Activated CD8-positive, alpha-beta T cell treated with anti-CD3 and anti-CD28 coated beads, Interleukin-2, amount 10 ng/mL, durations not matched to agents 7 days and 5 days (primary cell): ENCODE data around the gene UFD1. TPM values are rescaled to one million over a fixed set of nuclear protein-coding genes. Genes with fewer than 3 reads are reported as not detected.

Experiments
- ATAC-seq: fragments of 150-1000 bp; cut with Tn5 transposase; one replicate; pipeline ENCODE4 v1.10.0; 2021; ENCODE audit warnings: moderate library complexity
- CTCF ChIA-PET: fragments of 350-600 bp; sonication (Branson Sonifier 250); formaldehyde crosslinking; loops from one replicate; lab custom pipeline; 2021; ENCODE audit warnings: antibody characterized with exemption; lab: Charles Lee
- POLR2A ChIA-PET: fragments of 350-600 bp; sonication (Branson Sonifier 250); formaldehyde crosslinking; loops from one replicate; lab custom pipeline; 2021; ENCODE audit warnings: antibody characterized with exemption; lab: Charles Lee
- DNase-seq: peaks from one replicate; pipeline ENCODE4 v3.0.0-alpha.2; 2020
- H3K27ac Mint-ChIP-seq: one replicate; pipeline ENCODE4 v1.8.0; 2021; ENCODE audit warnings: mild to moderate bottlenecking, mixed read lengths
- H3K27me3 Mint-ChIP-seq: one replicate; pipeline ENCODE4 v1.8.0; 2021; ENCODE audit warnings: low read depth, mixed read lengths
- H3K36me3 Mint-ChIP-seq: one replicate; pipeline ENCODE4 v1.8.0; 2021; ENCODE audit warnings: low read depth, mixed read lengths
- H3K4me1 Mint-ChIP-seq: one replicate; pipeline ENCODE4 v1.8.0; 2021; ENCODE audit warnings: low read depth, mixed read lengths
- H3K4me3 Mint-ChIP-seq: one replicate; pipeline ENCODE4 v1.8.0; 2021; ENCODE audit warnings: mild to moderate bottlenecking, mixed read lengths
- H3K9me3 Mint-ChIP-seq: one replicate; pipeline ENCODE4 v1.8.0; 2022; ENCODE audit warnings: mixed read lengths; ENCODE audit not compliant: insufficient read depth
- total RNA-seq, 2 experiments: library from RNA; stranded (reverse); gene quantifications; one replicate each; pipeline ENCODE4 v1.2.3, GENCODE V29; 2021

The UFD1 gene
- total RNA-seq, 2 experiments from 2014 or later, result 94.3 to 97.2 TPM

- peaks cover 28% of the 10 kb centered on the region for H3K27me3 Mint-ChIP-seq
- H3K4me3 Mint-ChIP-seq, result no peak overlapping the region
- H3K4me1 Mint-ChIP-seq, result peaks cover 16% of the 10 kb centered on the region
- ChIA-PET POLR2A (no interaction called here), CTCF (interaction anchor here (1.5 kb wide), 1 partner anchor 108 kb away, joined by 10 read pairs; no protein-coding TSS in a partner anchor)
- ATAC-seq (no peak), DNase-seq (no peak)
- peaks cover 18% of the 10 kb centered on the region for H3K36me3 Mint-ChIP-seq
- H3K9me3 Mint-ChIP-seq, result no peaks in the 10 kb centered on the region
- no peak overlapping the region for H3K27ac Mint-ChIP-seq
Measured at GRCh38 chr22:19522190-19522880, 43.3 kb upstream of the UFD1 start.

- Mint-ChIP-seq H3K27ac (no peak overlapping the region), H3K4me3 (no peak overlapping the region), H3K4me1 (peaks cover 16% of the 10 kb centered on the region), H3K9me3 (no peaks in the 10 kb centered on the region), H3K36me3 (peaks cover 24% of the 10 kb centered on the region), H3K27me3 (peaks cover 19% of the 10 kb centered on the region)
- ATAC-seq (no peak), DNase-seq (no peak)
- ChIA-PET POLR2A (no interaction called here), CTCF (interaction anchor here (1.5 kb wide), 1 partner anchor 109 kb away, joined by 10 read pairs; no protein-coding TSS in a partner anchor)
Measured at GRCh38 chr22:19520566-19521305, 41.7 kb upstream of the UFD1 start.

- H3K27me3 Mint-ChIP-seq, result peaks cover 16% of the 10 kb centered on the region
- peaks cover 16% of the 10 kb centered on the region for H3K4me1 Mint-ChIP-seq
- ATAC-seq (no peak), DNase-seq (no peak)
- CTCF ChIA-PET, result no interaction called here
- POLR2A ChIA-PET, result no interaction called here
- H3K27ac Mint-ChIP-seq, result no peak overlapping the region
- H3K9me3 Mint-ChIP-seq, result no peaks in the 10 kb centered on the region
- peaks cover 32% of the 10 kb centered on the region for H3K36me3 Mint-ChIP-seq
- H3K4me3 Mint-ChIP-seq, result no peak overlapping the region
Measured at GRCh38 chr22:19520007-19520406, 41.0 kb upstream of the UFD1 start.

- Mint-ChIP-seq H3K4me3 (no peak overlapping the region), H3K27me3 (peaks cover 11% of the 10 kb centered on the region), H3K9me3 (no peaks in the 10 kb centered on the region), H3K27ac (no peak overlapping the region), H3K4me1 (peaks cover 17% of the 10 kb centered on the region), H3K36me3 (peaks cover 37% of the 10 kb centered on the region)
- ATAC-seq, result no peak
- DNase-seq, result no peak
- ChIA-PET POLR2A (no interaction called here), CTCF (no interaction called here)
Measured at GRCh38 chr22:19519041-19519926, 40.3 kb upstream of the UFD1 start.

GRCh38 chr22:19518635-19519034 is 39.6 kb upstream of the UFD1 start:
- peaks cover 42% of the 10 kb centered on the region for H3K36me3 Mint-ChIP-seq
- POLR2A ChIA-PET, result no interaction called here
- no peak for ATAC-seq
- H3K4me3 Mint-ChIP-seq, result no peak overlapping the region
- peaks cover 7% of the 10 kb centered on the region for H3K27me3 Mint-ChIP-seq
- CTCF ChIA-PET, result no interaction called here
- no peaks in the 10 kb centered on the region for H3K9me3 Mint-ChIP-seq
- peaks cover 13% of the 10 kb centered on the region for H3K4me1 Mint-ChIP-seq
- no peak for DNase-seq
- H3K27ac Mint-ChIP-seq, result no peak overlapping the region

- peaks cover 4% of the 10 kb centered on the region for H3K27me3 Mint-ChIP-seq
- ChIA-PET POLR2A (interaction anchor here (1.3 kb wide), 1 partner anchor 12 kb away, joined by 4 read pairs; no protein-coding TSS in a partner anchor), CTCF (no interaction called here)
- no peak overlapping the region for H3K27ac Mint-ChIP-seq
- no peaks in the 10 kb centered on the region for H3K9me3 Mint-ChIP-seq
- no peak for DNase-seq
- ATAC-seq, result no peak
- H3K4me3 Mint-ChIP-seq, result no peak overlapping the region
- H3K36me3 Mint-ChIP-seq, result peaks cover 48% of the 10 kb centered on the region
- peaks cover 11% of the 10 kb centered on the region for H3K4me1 Mint-ChIP-seq
Measured at GRCh38 chr22:19517919-19518611, 39.1 kb upstream of the UFD1 start.

- DNase-seq, result no peak
- no peak overlapping the region for H3K27ac Mint-ChIP-seq
- ChIA-PET CTCF (no interaction called here), POLR2A (interaction anchor here (1.3 kb wide), 1 partner anchor 12 kb away, joined by 4 read pairs; no protein-coding TSS in a partner anchor)
- peaks cover 56% of the 10 kb centered on the region for H3K36me3 Mint-ChIP-seq
- ATAC-seq, result no peak
- H3K27me3 Mint-ChIP-seq, result no peaks in the 10 kb centered on the region
- no peaks in the 10 kb centered on the region for H3K9me3 Mint-ChIP-seq
- H3K4me1 Mint-ChIP-seq, result peaks cover 7% of the 10 kb centered on the region
- H3K4me3 Mint-ChIP-seq, result no peak overlapping the region
Measured at GRCh38 chr22:19517171-19517500, 38.1 kb upstream of the UFD1 start.

- H3K36me3 Mint-ChIP-seq, result peaks cover 56% of the 10 kb centered on the region
- POLR2A ChIA-PET, result interaction anchor here (0.6 to 1.3 kb wide), 2 partner anchors 13 to 83 kb away, joined by 3 to 4 read pairs; no protein-coding TSS in a partner anchor
Measured at GRCh38 chr22:19516378-19517170, 37.6 kb upstream of the UFD1 start.

GRCh38 chr22:19515654-19516377 is 36.8 kb upstream of the UFD1 start:
- no peaks in the 10 kb centered on the region for H3K9me3 Mint-ChIP-seq
- no peak for DNase-seq
- no peak for ATAC-seq
- H3K27ac Mint-ChIP-seq, result no peak overlapping the region
- peaks cover 61% of the 10 kb centered on the region for H3K36me3 Mint-ChIP-seq
- ChIA-PET POLR2A (interaction anchor here (0.6 kb wide), 1 partner anchor 82 kb away, joined by 3 read pairs; no protein-coding TSS in a partner anchor), CTCF (no interaction called here)
- peaks cover 7% of the 10 kb centered on the region for H3K4me1 Mint-ChIP-seq
- no peak overlapping the region for H3K4me3 Mint-ChIP-seq
- H3K27me3 Mint-ChIP-seq, result no peaks in the 10 kb centered on the region

More at GRCh38 chr22:19516378-19517170, 37.6 kb upstream of the UFD1 start:
- CTCF ChIA-PET, result no interaction called here
- peaks cover 7% of the 10 kb centered on the region for H3K4me1 Mint-ChIP-seq
- DNase-seq, result no peak
- ATAC-seq, result no peak
- no peak overlapping the region for H3K4me3 Mint-ChIP-seq
- H3K27me3 Mint-ChIP-seq, result no peaks in the 10 kb centered on the region
- no peaks in the 10 kb centered on the region for H3K9me3 Mint-ChIP-seq
- no peak overlapping the region for H3K27ac Mint-ChIP-seq

GRCh38 chr22:19514831-19515565 is 36.0 kb upstream of the UFD1 start:
- Mint-ChIP-seq H3K9me3 (no peaks in the 10 kb centered on the region), H3K36me3 (peaks cover 60% of the 10 kb centered on the region), H3K4me1 (peaks cover 7% of the 10 kb centered on the region), H3K27me3 (no peaks in the 10 kb centered on the region), H3K4me3 (no peak overlapping the region), H3K27ac (no peak overlapping the region)
- DNase-seq (no peak), ATAC-seq (no peak)
- POLR2A ChIA-PET, result no interaction called here
- CTCF ChIA-PET, result no interaction called here
